ENCODE data around the gene PLPP3.

PLPP3 gene

GRCh38 chr1:56548571-56548970 lies 30.8 kb downstream of the PLPP3 start:
- DNase-seq (ENCODE audit: low read depth in 1 of 2, low spot score in 1 of 2): no peak

- DNase-seq (ENCODE audit: low read depth in 1 of 2, low spot score in 1 of 2): no peak
Observed at GRCh38 chr1:56547977-56548376, 31.4 kb downstream of the PLPP3 start.

DNA sequence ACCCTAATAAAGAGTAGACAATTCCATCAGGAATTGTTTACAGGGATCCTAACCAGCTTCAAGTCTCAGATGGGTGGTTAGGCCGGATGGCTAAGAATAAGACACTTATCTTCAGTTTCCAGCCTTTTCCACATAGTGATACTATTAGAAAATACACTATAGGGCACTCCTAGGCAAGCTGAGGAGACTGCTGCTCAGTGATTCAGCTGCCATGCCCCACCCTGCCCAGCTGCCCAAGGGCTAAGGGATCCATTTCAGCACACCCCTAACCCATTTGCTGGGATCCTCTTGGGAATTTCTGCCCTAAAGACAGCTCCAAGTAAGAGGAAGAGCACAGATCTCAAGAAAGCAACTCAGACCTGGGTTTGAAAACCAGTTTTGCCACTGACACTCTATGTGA lies 31.9 kb downstream of the PLPP3 start:
- no peak for DNase-seq (ENCODE audit: low read depth in 1 of 2, low spot score in 1 of 2)

DNA sequence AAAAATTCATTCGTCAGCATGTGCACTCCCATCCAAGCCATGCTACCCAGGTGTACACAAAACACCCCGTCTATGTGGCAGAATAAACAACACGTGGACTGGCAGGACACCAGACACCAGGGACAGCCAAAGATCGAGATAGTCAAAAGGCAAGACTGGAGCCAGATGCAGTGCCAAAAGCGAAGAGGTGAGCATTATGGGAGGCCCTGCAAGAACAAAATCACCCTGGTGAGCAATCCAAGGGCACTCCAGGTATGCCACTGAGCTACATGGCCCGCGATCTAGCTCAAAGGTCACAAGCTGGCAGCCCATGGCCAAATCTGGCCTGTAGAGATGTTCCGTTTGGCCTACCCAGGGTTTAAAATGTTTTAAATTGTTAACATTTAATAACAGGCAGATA lies 33.7 kb downstream of the PLPP3 start:
- DNase-seq (ENCODE audit: low read depth in 1 of 2, low spot score in 1 of 2): no peak

- DNase-seq (ENCODE audit: low read depth in 1 of 2, low spot score in 1 of 2): no peak
Observed at GRCh38 chr1:56543783-56544612, 35.4 kb downstream of the PLPP3 start.

GRCh38 chr1:56542651-56543050 lies 36.7 kb downstream of the PLPP3 start:
- no peak for DNase-seq (ENCODE audit: low read depth in 1 of 2, low spot score in 1 of 2)

- DNase-seq (ENCODE audit: low read depth in 1 of 2, low spot score in 1 of 2): no peak
Observed at GRCh38 chr1:56541408-56541807, 38.0 kb downstream of the PLPP3 start.

- DNase-seq (ENCODE audit: low read depth in 1 of 2, low spot score in 1 of 2): no peak
Observed at GRCh38 chr1:56540467-56540866, 38.9 kb downstream of the PLPP3 start.

- DNase-seq (ENCODE audit: low read depth in 1 of 2, low spot score in 1 of 2): no peak
Observed at GRCh38 chr1:56539520-56539931, 39.8 kb downstream of the PLPP3 start.

- DNase-seq (ENCODE audit: low read depth in 1 of 2, low spot score in 1 of 2): no peak
Observed at GRCh38 chr1:56538532-56538931, 40.8 kb downstream of the PLPP3 start.

- DNase-seq (ENCODE audit: low read depth in 1 of 2, low spot score in 1 of 2): no peak
Observed at GRCh38 chr1:56537660-56538059, 41.7 kb downstream of the PLPP3 start.

GRCh38 chr1:56535939-56536338 lies 43.4 kb downstream of the PLPP3 start:
- DNase-seq (ENCODE audit: low read depth in 1 of 2, low spot score in 1 of 2): no peak

DNA sequence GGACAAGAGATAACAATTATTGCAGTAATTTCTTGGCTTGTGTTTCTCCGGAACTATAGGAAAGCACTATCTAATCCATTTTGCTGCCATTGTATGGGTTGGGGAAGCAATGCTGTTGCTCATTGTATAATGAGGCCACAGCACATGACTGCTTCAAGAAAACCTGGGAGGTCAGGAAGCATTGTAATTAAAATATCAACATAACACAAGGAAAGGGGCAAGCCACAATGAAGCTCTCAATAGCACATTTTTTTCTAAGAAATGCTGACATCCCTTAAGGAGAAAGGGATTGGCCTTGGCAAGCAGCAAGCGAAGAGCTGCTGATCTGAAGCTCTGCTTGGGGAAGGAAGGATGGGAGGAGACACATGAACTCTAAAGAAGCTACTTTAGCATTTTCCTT lies 44.0 kb downstream of the PLPP3 start:
- DNase-seq (ENCODE audit: low read depth in 1 of 2, low spot score in 1 of 2): no peak

DNA sequence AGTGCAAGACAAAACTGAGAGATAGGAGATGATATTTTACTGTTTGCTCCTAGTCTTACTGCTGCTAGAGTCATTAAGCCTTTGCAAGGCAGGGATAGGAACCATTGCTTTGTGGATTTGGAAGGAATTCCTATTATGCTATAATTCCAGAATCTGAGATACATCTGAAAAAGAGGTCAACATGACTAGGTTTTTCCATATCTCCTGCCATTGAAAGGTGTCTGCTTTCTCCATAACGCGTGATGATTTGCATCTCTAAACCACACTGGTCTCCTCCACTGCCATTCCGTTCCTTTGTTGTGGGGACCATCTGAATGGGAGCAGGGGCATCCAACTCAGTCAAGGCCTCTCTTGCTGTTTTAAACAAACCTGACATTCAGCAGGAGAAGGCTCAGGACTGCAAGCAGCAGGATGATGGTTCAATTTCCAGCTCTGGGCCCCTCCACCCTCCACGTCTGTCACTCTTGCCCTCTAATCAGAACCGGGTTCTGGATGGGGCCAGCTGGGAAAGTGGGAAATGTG lies 45.2 kb downstream of the PLPP3 start:
- no peak for DNase-seq (ENCODE audit: low read depth in 1 of 2, low spot score in 1 of 2)

GRCh38 chr1:56533621-56534020 lies 45.7 kb downstream of the PLPP3 start:
- no peak for DNase-seq (ENCODE audit: low read depth in 1 of 2, low spot score in 1 of 2)

DNA sequence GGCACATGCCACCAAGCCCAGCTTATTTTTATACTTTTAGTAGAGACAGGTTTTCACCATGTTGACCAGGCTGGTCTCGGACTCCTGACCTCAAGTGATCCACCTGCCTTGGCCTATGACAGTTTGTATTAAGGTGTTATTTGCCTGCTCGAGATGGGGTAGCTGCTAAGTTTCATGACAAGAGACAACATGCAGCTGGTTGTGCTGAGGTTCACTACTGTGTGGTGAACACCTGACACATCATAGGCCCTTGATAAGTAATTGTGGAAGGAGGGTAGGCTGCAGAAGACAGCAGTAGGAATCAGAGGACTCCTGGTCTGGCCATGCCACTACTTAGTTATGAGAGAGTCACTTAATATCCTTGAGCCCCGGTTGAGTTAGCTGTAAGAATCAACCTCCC lies 46.2 kb downstream of the PLPP3 start:
- DNase-seq (ENCODE audit: low read depth in 1 of 2, low spot score in 1 of 2): no peak

DNA sequence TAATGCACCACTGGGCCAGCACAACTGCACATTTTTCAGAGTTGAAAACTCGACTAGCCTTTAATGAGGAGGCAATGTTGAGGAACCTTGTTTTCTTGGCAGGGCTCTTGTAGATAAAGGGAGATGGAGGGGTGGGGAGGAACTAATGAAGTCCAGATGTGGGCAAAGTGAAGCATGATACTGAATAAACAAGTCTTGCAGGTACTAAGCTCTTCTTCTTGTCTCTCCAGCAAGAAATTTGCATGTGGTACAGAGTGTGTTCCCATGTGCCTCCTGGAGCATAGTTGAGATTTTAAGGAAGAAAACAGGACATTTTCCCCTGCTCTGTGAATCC lies 47.0 kb downstream of the PLPP3 start:
- DNase-seq (ENCODE audit: low read depth in 1 of 2, low spot score in 1 of 2): no peak

- no peak for DNase-seq (ENCODE audit: low read depth in 1 of 2, low spot score in 1 of 2)
Observed at GRCh38 chr1:56531624-56532349, 47.6 kb downstream of the PLPP3 start.

DNA sequence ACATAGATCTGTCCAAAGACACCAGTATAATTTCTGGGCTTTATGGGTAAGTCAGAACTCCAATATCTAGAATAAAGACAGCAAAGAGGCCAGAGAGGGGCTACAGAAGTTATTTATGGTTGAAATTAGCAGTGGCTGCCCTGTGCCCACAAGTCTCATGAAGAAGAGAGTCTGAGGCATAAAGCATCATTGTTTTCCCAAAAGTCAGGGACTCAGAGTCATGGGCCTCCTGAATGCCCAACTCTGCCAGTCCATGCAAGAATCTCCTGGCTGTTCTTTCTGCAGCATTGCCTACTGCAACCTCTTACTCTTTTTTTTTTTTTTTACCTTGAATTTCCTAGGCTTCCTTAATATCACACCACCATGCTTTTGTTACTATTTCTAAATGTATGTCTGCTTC lies 49.6 kb downstream of the PLPP3 start:
- no peak for DNase-seq (ENCODE audit: low read depth in 1 of 2, low spot score in 1 of 2)

DNA sequence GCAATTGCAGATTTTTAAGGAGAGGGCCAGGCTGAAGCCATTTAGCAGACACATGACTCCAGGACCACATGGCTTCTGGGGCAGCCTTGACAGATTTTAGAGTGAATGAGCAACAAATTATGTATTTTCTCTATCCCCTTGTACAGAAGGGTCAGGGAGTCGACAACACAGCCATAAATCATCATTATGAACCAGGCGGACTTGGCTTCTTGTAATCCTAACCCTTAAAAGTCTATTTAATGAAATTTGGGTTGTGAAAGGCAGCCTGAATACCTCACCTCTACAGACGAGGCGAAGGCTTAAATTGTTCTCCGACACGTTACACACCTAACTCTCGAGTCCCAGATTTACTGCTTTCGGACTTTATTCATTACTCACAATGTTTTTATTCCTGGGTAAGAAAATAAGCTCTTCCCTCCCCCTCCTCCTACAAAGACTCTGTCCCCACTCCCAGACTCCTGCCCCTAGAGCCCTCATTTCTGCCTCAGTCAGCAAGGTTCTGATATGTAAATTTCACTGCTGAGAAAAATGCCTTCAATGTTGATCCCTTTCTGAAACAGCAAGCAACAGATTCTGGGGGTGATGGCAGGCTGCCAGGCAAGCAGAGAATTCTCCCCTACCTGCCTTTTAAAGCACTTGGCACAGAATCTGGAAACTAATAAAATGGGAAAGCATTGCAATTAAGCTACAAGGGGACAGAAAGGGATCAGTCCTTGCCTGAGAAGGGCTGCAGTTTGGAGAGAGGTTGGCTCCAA lies 51.6 kb downstream of the PLPP3 start:
- no peak for DNase-seq (ENCODE audit: low read depth in 1 of 2, low spot score in 1 of 2)

DNA sequence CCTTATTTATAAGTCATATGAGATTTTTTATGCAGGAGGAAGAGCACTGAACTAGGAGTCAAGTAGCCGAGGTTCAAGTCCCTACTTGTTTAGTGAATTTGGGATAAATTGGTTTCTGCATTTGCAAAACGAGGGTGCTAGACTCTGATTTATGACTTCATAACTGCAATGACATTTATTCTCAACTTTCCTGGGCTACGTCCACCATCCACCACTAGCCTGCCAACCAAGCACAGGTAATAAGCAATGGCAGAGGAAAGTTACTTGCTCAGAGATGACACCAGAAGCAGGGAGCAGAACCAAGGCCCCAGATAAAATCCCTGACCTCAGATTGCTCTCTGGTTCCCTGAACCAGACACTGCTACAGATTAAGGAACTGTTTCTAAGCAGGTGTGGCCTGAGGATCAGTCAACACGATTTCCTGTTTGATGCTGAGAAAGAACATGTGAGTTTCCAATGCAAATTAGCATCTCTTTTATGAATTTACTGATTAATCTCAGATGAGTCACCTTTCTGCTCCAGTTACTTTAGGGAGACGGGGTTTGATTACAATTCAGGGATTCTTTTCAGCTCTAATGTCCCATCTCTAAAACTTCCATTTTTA lies 52.7 kb downstream of the PLPP3 start:
- DNase-seq (ENCODE audit: low read depth in 1 of 2, low spot score in 1 of 2): no peak

All from stimulated activated CD4-positive, alpha-beta T cell treated with anti-CD3 and anti-CD28 coated beads, Interleukin-15, amount 100 ng/mL, for 1 hour (primary cell).